AG04450 (cell line): ENCODE measurements around the gene DBR1. TPM values are rescaled to one million over a fixed set of nuclear protein-coding genes. Genes with fewer than 3 reads are reported as not detected.
"Not testable (repeated sequence)": the region's sequence is repeated elsewhere in the genome, so short reads cannot be mapped to it uniquely, and the experiment has no call there.

Experiments
- CTCF ChIA-PET: fragments of 300-600, 350-600 bp; formaldehyde crosslinking; extraction: SDS; loops from one replicate; lab custom pipeline; 2022; ENCODE audit warnings: antibody characterized with exemption, inconsistent platforms; lab: Charles Lee
- POLR2A ChIA-PET: fragments of 350-600 bp; formaldehyde crosslinking; extraction: SDS; loops from one replicate; lab custom pipeline; 2021; ENCODE audit warnings: antibody characterized with exemption, inconsistent platforms; lab: Yijun Ruan, JAX
- DNase-seq: peaks from one replicate; pipeline ENCODE4 v3.0.0-alpha.2; 2011; ENCODE audit warnings: low read depth, low spot score
- H3K27ac ChIP-seq: one replicate; pipeline ENCODE4 v1.5.1; 2012; ENCODE audit warnings: low read depth, low read length, control low read depth
- H3K27me3 ChIP-seq: one replicate; pipeline ENCODE4 v1.6.0; 2012; ENCODE audit warnings: low read length; ENCODE audit not compliant: control insufficient read depth, insufficient read depth
- H3K4me3 ChIP-seq: 2 replicates; pipeline ENCODE4 v1.5.1; 2011; ENCODE audit warnings: mild to moderate bottlenecking, low read depth, low read length, control low read depth
- H3K9me3 ChIP-seq: 2 replicates; pipeline ENCODE4 v1.5.1; 2012; ENCODE audit warnings: low read length; ENCODE audit not compliant: control insufficient read depth, insufficient read depth
- polyA plus RNA-seq: library from polyadenylated mRNA; depleted of rRNA; stranded (reverse); fragments of >200 nt; gene quantifications from 2 replicates; pipeline ENCODE4 v1.2.3, GENCODE V29; 2011
- TF ChIP-seq, protein P1 (sequence below): IDR thresholded peaks from 2 replicates; pipeline ENCODE4 v1.5.1; 2011; ENCODE audit warnings: low read depth, low read length, control low read depth, inconsistent platforms

Gene DBR1
- polyA plus RNA-seq, 1 experiment: 12.8 TPM

DNA sequence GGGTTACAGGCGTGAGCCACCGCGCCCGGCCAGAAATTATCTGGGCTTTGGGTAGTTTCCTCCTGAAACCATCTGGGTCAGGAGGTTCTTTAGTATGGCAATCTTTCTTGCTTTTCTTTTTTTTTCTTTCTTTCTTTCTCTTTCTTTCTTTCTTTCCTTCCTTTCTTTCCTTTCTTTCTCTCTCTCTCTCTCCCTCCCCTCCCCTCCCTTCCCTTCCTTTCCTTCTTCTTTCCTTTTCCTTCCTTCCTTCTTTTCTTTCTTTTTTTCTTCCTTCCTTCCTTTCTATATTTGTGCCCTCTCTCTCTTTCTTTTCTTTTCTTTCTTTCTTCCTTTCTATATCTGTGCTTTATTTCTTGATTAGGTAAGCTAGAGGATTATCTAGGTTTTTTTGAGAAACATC, 17.0 kb downstream of the DBR1 start:
- H3K27ac ChIP-seq: no peak overlapping the region
- POLR2A ChIA-PET: no interaction called here
- TF ChIP-seq, protein P1, sequence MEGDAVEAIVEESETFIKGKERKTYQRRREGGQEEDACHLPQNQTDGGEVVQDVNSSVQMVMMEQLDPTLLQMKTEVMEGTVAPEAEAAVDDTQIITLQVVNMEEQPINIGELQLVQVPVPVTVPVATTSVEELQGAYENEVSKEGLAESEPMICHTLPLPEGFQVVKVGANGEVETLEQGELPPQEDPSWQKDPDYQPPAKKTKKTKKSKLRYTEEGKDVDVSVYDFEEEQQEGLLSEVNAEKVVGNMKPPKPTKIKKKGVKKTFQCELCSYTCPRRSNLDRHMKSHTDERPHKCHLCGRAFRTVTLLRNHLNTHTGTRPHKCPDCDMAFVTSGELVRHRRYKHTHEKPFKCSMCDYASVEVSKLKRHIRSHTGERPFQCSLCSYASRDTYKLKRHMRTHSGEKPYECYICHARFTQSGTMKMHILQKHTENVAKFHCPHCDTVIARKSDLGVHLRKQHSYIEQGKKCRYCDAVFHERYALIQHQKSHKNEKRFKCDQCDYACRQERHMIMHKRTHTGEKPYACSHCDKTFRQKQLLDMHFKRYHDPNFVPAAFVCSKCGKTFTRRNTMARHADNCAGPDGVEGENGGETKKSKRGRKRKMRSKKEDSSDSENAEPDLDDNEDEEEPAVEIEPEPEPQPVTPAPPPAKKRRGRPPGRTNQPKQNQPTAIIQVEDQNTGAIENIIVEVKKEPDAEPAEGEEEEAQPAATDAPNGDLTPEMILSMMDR: no peak
- no peaks in the 10 kb centered on the region for H3K27me3 ChIP-seq
- CTCF ChIA-PET: interaction anchor here (0.6 to 1.5 kb wide), 3 partner anchors 30 to 51 kb away, joined by 3 to 4 read pairs (median 4); no protein-coding TSS in a partner anchor
- no peak overlapping the region for H3K4me3 ChIP-seq
- DNase-seq: no peak
- H3K9me3 ChIP-seq: no peaks in the 10 kb centered on the region

DNA sequence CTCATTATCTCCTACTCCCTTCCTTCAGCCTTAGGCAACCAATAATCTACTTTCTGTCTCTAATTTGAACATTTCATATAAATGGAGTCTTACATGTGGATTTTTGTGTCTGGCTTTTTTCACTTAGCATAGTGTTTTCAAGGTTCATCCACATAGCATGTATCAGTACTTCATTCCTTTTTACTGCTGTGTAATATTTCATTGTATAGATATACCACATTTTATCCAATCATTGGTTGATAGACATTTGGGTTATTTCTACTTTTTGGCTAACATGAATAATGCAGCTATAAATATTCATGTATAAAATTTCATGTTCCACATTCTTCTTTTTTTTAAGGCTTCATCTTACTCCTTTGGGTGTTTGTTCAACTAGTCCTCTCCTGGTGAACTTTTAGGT, 20.2 kb downstream of the DBR1 start:
- ChIA-PET POLR2A (no interaction called here), CTCF (interaction anchor here (0.7 kb wide), 1 partner anchor 115 kb away, joined by 7 read pairs; no protein-coding TSS in a partner anchor)
- TF ChIP-seq, protein P1: no peak
- no peak for DNase-seq
- H3K27me3 ChIP-seq: peaks cover 3% of the 10 kb centered on the region
- no peaks in the 10 kb centered on the region for H3K9me3 ChIP-seq
- H3K4me3 ChIP-seq: no peak overlapping the region
- H3K27ac ChIP-seq: no peak overlapping the region

DNA sequence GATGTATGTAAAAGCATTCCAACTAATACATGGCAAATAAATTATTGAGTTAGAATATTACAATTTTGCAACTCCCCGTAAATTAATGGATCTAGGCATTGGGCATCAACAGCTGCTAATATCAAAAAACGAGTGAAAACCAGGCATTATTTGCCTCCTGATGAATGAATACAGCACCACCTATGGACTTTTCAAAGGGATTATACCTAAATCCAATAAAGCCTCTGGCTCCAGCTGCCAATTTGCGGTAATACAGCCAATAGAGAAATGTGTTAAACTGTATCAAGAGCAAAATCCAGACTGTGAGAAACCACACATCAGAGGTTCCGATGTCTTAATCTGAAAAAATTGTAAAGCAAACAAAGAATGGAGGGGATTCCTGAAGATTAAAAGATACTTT, 26.2 kb downstream of the DBR1 start:
- no peak overlapping the region for H3K4me3 ChIP-seq
- CTCF ChIA-PET: no interaction called here
- H3K27me3 ChIP-seq: peaks cover 3% of the 10 kb centered on the region
- TF ChIP-seq, protein P1: no peak
- DNase-seq: no peak
- H3K27ac ChIP-seq: no peak overlapping the region
- POLR2A ChIA-PET: no interaction called here
- H3K9me3 ChIP-seq: no peaks in the 10 kb centered on the region

DNA sequence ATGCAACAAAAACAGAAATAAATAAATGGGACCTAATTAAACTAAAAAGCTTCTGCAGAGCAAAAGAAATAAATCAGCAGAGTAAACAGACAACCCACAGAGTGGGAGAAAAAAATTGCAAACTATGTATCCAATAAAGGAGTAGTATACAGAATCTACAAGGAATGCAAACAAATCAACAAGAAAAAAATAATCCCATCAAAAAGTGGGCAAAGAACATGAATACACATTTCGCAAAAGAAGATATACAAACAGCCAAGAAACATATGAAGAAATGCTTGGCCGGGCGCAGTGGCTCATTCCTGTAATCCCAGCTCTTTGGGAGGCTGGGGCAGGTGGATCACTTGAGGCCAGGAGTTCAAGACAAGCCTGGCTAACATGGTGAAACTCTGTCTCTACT, 32.5 kb downstream of the DBR1 start:
- H3K9me3 ChIP-seq, CTCF ChIA-PET: not testable (repeated sequence)

DNA sequence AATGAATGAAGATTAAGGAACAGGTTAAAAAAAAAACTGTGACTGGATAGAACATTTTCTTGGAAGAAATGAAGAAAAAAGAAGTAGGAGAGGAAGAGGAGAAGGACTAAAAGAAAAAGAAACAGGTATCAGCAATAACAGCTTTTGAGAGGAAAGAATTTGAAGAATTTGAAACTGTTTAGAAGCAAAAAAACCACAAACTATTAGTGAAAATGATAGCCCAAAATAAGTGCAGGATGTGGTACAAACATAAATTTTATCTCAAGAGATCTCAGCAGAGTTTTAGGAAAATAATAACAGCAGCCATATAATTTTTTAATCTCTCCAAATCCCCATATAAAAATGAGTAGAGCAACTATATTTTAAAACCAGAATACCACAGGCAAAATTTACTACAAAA, 33.8 kb downstream of the DBR1 start:
- Histone ChIP-seq H3K27me3 (no peaks in the 10 kb centered on the region), H3K9me3 (no peaks in the 10 kb centered on the region), H3K27ac (no peak overlapping the region), H3K4me3 (no peak overlapping the region)
- ChIA-PET CTCF (no interaction called here), POLR2A (no interaction called here)
- TF ChIP-seq, protein P1: no peak
- DNase-seq: no peak

More for the DNA sequence above, 32.5 kb downstream of the DBR1 start:
- H3K4me3 ChIP-seq, DNase-seq, H3K27ac ChIP-seq, POLR2A ChIA-PET, H3K27me3 ChIP-seq: not testable (repeated sequence)

DNA sequence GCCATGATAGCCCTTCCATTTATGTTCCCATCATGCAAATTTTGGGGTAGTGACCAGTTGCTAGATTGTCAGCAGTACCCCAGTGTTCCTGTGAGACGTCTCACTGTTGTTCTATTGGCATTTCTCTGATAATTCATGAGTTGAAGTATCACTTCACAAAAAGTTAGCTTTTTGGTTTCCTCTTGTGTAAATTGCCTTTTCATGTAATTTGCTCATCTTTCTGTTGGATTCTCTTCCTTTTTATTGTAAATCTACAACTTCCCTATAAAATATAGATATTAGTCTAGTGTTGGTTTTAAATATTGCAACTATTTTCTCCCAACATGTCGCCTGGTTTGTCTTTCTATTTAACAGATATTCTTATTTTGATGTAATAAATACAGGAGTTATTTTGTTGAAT, 35.0 kb downstream of the DBR1 start:
- Histone ChIP-seq H3K9me3 (no peaks in the 10 kb centered on the region), H3K4me3 (no peak overlapping the region), H3K27ac (no peak overlapping the region), H3K27me3 (no peaks in the 10 kb centered on the region)
- POLR2A ChIA-PET: no interaction called here
- no peak for DNase-seq
- TF ChIP-seq, protein P1: no peak
- CTCF ChIA-PET: no interaction called here
